ENCODE data around the gene SH3RF3.

Gene SH3RF3

DNA sequence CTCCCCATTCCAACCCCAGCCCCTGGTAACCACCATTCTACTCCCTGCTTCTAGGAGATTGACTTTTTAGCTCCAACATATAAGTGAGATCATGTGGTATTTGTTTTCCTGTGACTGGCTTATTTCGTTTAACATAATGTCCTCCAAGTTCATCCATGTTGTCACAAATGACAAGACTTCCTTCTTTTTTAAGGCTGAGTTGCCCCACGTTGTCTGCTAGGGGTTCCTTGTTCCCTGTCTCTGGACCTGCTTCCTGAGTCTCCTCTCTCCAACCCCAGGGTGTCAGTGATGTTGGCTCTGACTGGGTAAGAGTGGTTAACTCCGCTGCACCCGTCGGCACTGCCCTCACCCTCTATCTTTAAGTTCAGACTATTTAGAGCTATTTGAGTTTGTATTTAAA is 175.2 kb downstream of the SH3RF3 start:
- Histone ChIP-seq H3K4me1 (ENCODE audit: control insufficient read depth, low read depth, low read length) (no peaks in the 10 kb centered on the region), H3K79me2 (ENCODE audit: control insufficient read depth, insufficient read depth, low read length) (no peaks in the 10 kb centered on the region), H2BK5ac (ENCODE audit: low read length) (no peak overlapping the region), H3K4me2 (ENCODE audit: low read length) (no peak overlapping the region), H2AK5ac (ENCODE audit: low read length) (no peak overlapping the region), H2BK15ac (replicated peaks; ENCODE audit: low read depth) (no peak overlapping the region), H3K4me3 (ENCODE audit: low read length) (no peak overlapping the region), H3K23ac (ENCODE audit: low read length) (no peak overlapping the region), H3K27ac (ENCODE audit: low read depth, low read length) (no peak overlapping the region), H3K18ac (ENCODE audit: low read length) (no peak overlapping the region), H3K27me3 (ENCODE audit: insufficient read depth, low read length, poor library complexity) (no peaks in the 10 kb centered on the region), H4K8ac (ENCODE audit: low read depth, low read length) (no peak overlapping the region), H3K79me1 (ENCODE audit: low read length) (no peaks in the 10 kb centered on the region), H2BK120ac (ENCODE audit: low read depth, low read length) (no peak overlapping the region), H3K56ac (ENCODE audit: low read length) (no peak overlapping the region), H3K4ac (ENCODE audit: low read depth, low read length) (no peak overlapping the region), H3K36me3 (ENCODE audit: control insufficient read depth, insufficient read depth, low read length) (no peaks in the 10 kb centered on the region), H4K5ac (ENCODE audit: low read length) (no peak overlapping the region), H3K9ac (ENCODE audit: low read length) (no peak overlapping the region)
- no peak for DNase-seq
- WGBS (ENCODE audit: extremely low coverage, insufficient coverage, low lambda C conversion rate), result no CpG with 5 or more reads among the region's 5 CpGs

DNA sequence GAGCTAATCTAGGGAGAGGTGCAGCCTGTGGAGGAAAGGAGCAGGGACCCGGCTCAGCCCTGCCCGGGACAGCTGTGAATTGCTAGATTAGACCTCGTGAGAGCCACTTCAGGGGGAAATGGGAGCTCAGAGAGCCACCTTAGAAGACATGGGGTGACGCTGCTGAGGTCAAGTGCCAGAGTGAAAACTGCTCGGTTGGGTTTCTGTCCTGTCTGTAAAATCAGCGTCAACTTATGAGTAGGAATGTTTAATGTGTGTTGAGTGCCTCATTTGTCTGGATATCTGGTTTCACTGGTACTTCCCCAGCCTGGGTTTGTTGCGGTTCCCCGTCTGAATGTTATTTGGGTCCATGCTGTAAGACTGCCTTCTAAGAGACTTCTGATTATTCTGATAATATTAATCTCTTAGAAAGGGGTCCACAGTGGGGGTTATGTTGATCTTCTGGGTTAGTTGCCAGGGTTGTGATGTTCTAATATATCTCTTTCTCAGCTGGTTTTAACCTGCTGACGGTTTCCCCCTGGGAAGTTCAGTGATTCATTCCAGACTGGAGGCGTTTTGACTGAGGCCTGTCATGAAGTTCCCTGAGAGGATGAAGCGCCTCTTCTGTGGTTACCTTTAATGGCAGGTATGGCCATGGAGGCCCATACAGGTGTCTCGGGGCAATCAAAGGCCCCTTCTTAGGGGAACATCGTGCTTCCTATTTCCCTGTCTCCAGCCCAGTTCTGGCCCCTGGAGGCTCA is 175.9 kb downstream of the SH3RF3 start:
- Histone ChIP-seq H3K4ac (ENCODE audit: low read depth, low read length) (no peak overlapping the region), H3K36me3 (ENCODE audit: control insufficient read depth, insufficient read depth, low read length) (no peaks in the 10 kb centered on the region), H2AK5ac (ENCODE audit: low read length) (no peak overlapping the region), H2BK120ac (ENCODE audit: low read depth, low read length) (no peak overlapping the region), H3K4me1 (ENCODE audit: control insufficient read depth, low read depth, low read length) (no peaks in the 10 kb centered on the region), H3K23ac (ENCODE audit: low read length) (no peak overlapping the region), H3K18ac (ENCODE audit: low read length) (no peak overlapping the region), H4K5ac (ENCODE audit: low read length) (no peak overlapping the region), H3K4me3 (ENCODE audit: low read length) (no peak overlapping the region), H3K56ac (ENCODE audit: low read length) (no peak overlapping the region), H3K27ac (ENCODE audit: low read depth, low read length) (no peak overlapping the region), H2BK5ac (ENCODE audit: low read length) (no peak overlapping the region), H3K27me3 (ENCODE audit: insufficient read depth, low read length, poor library complexity) (no peaks in the 10 kb centered on the region), H3K9ac (ENCODE audit: low read length) (no peak overlapping the region), H4K8ac (ENCODE audit: low read depth, low read length) (no peak overlapping the region), H2BK15ac (replicated peaks; ENCODE audit: low read depth) (no peak overlapping the region), H3K4me2 (ENCODE audit: low read length) (no peak overlapping the region), H3K79me2 (ENCODE audit: control insufficient read depth, insufficient read depth, low read length) (no peaks in the 10 kb centered on the region), H3K79me1 (ENCODE audit: low read length) (no peaks in the 10 kb centered on the region)
- DNase-seq, result no peak
- WGBS (ENCODE audit: extremely low coverage, insufficient coverage, low lambda C conversion rate), result no CpG with 5 or more reads among the region's 13 CpGs

DNA sequence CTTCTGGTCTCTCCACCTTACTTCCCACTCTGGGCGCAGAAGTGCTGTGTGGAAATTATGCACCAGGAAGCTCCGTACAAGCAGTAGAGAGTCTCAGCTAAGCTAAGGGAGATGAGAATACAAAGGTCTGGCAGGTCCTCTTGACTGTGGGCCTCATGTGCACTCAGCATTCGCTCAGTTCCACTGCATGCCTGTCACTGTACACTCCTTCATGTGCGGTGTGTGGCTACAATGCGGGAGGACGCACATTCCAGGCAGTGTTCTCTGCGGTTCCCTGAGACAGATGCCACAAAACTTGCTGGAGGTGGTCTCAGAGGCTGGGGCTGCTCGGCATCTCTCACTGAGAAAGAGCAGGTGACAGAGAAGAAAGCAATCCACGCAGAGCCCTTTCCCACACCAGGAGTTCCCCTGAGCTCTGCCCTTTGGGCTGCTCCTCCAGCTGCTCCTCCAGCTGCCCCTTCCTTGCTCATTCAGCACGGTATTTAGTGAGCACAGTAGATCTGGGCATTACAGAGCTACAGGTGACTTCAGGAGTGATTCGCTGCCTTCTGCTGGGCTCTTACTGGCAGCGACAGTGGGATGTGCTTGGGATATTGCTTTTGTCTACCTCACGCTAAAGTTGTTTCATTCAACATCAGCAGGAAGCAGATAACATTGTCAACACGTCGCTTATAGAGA is 176.6 kb downstream of the SH3RF3 start:
- Histone ChIP-seq H3K4me2 (ENCODE audit: low read length) (no peak overlapping the region), H3K18ac (ENCODE audit: low read length) (no peak overlapping the region), H2AK5ac (ENCODE audit: low read length) (no peak overlapping the region), H3K56ac (ENCODE audit: low read length) (no peak overlapping the region), H3K27ac (ENCODE audit: low read depth, low read length) (no peak overlapping the region), H3K9ac (ENCODE audit: low read length) (no peak overlapping the region), H2BK5ac (ENCODE audit: low read length) (no peak overlapping the region), H3K4me1 (ENCODE audit: control insufficient read depth, low read depth, low read length) (no peaks in the 10 kb centered on the region), H4K5ac (ENCODE audit: low read length) (no peak overlapping the region), H3K79me2 (ENCODE audit: control insufficient read depth, insufficient read depth, low read length) (no peaks in the 10 kb centered on the region), H4K8ac (ENCODE audit: low read depth, low read length) (no peak overlapping the region), H3K4ac (ENCODE audit: low read depth, low read length) (no peak overlapping the region), H3K27me3 (ENCODE audit: insufficient read depth, low read length, poor library complexity) (no peaks in the 10 kb centered on the region), H3K79me1 (ENCODE audit: low read length) (no peaks in the 10 kb centered on the region), H2BK120ac (ENCODE audit: low read depth, low read length) (no peak overlapping the region), H3K23ac (ENCODE audit: low read length) (peak overlapping the region; percentile 45), H3K4me3 (ENCODE audit: low read length) (no peak overlapping the region), H3K36me3 (ENCODE audit: control insufficient read depth, insufficient read depth, low read length) (no peaks in the 10 kb centered on the region), H2BK15ac (replicated peaks; ENCODE audit: low read depth) (no peak overlapping the region)
- DNase-seq, result no peak
- no CpG with 5 or more reads among the region's 15 CpGs for WGBS (ENCODE audit: extremely low coverage, insufficient coverage, low lambda C conversion rate)

DNA sequence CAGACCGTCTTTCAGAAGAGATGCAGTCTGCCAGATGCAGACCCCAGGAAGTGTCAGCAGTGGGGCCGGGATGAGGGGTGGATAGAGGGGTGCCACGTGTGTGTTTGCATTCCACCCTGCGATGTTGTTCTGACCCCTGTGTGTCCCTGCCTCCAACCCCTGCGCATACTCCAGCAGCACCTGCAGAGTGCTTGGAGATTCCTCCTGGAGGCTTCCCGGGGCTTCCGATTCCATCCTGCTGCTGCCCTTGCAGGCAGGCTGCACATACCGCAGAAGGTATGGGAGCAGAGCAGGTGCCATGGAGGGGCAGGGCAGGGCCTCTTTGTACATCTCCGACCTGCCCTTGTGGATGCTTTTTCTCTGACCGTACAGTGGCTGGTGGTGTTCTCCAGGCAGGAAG is 177.2 kb downstream of the SH3RF3 start:
- H3K18ac ChIP-seq (ENCODE audit: low read length), result no peak overlapping the region
- no peaks in the 10 kb centered on the region for H3K36me3 ChIP-seq (ENCODE audit: control insufficient read depth, insufficient read depth, low read length)
- H3K27ac ChIP-seq (ENCODE audit: low read depth, low read length), result no peak overlapping the region
- H3K56ac ChIP-seq (ENCODE audit: low read length), result no peak overlapping the region
- H3K4me2 ChIP-seq (ENCODE audit: low read length), result no peak overlapping the region
- no peaks in the 10 kb centered on the region for H3K4me1 ChIP-seq (ENCODE audit: control insufficient read depth, low read depth, low read length)
- no peak for DNase-seq
- H2BK5ac ChIP-seq (ENCODE audit: low read length), result no peak overlapping the region
- no peak overlapping the region for H4K5ac ChIP-seq (ENCODE audit: low read length)
- no peaks in the 10 kb centered on the region for H3K27me3 ChIP-seq (ENCODE audit: insufficient read depth, low read length, poor library complexity)
- H3K9ac ChIP-seq (ENCODE audit: low read length), result no peak overlapping the region
- no CpG with 5 or more reads among the region's 10 CpGs for WGBS (ENCODE audit: extremely low coverage, insufficient coverage, low lambda C conversion rate)
- no peak overlapping the region for H2BK15ac ChIP-seq (replicated peaks; ENCODE audit: low read depth)
- no peak overlapping the region for H2BK120ac ChIP-seq (ENCODE audit: low read depth, low read length)
- H3K79me1 ChIP-seq (ENCODE audit: low read length), result no peaks in the 10 kb centered on the region
- H2AK5ac ChIP-seq (ENCODE audit: low read length), result no peak overlapping the region
- no peak overlapping the region for H3K4me3 ChIP-seq (ENCODE audit: low read length)
- no peaks in the 10 kb centered on the region for H3K79me2 ChIP-seq (ENCODE audit: control insufficient read depth, insufficient read depth, low read length)
- H3K4ac ChIP-seq (ENCODE audit: low read depth, low read length), result no peak overlapping the region
- no peak overlapping the region for H4K8ac ChIP-seq (ENCODE audit: low read depth, low read length)
- H3K23ac ChIP-seq (ENCODE audit: low read length), result no peak overlapping the region

DNA sequence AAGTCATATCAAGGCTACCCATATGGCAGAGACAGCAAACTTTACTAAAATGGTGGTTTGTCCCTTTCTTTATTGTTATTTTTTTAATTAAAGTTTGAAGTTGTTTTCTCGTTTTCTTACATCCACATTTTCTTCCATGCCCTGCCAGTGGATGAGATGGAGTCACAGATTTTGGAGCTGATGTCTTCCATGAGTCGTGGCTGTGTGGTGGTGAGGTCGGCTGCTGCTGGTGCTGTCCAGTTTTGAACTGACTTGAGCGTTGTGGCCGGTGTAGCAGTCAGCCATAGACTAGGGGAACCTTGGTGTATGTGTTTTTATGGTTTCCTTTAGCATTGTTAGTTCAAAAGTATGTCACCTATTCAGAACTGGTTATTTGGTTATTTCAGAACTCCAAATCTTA is 182.8 kb downstream of the SH3RF3 start:
- no peak for DNase-seq
- Histone ChIP-seq H2BK120ac (ENCODE audit: low read depth, low read length) (no peak overlapping the region), H3K4me1 (ENCODE audit: control insufficient read depth, low read depth, low read length) (no peaks in the 10 kb centered on the region), H4K5ac (ENCODE audit: low read length) (no peak overlapping the region), H3K36me3 (ENCODE audit: control insufficient read depth, insufficient read depth, low read length) (no peaks in the 10 kb centered on the region), H2BK15ac (replicated peaks; ENCODE audit: low read depth) (no peak overlapping the region), H3K4me2 (ENCODE audit: low read length) (no peak overlapping the region), H3K79me2 (ENCODE audit: control insufficient read depth, insufficient read depth, low read length) (no peaks in the 10 kb centered on the region), H2BK5ac (ENCODE audit: low read length) (no peak overlapping the region), H3K4ac (ENCODE audit: low read depth, low read length) (no peak overlapping the region), H3K56ac (ENCODE audit: low read length) (no peak overlapping the region), H3K27me3 (ENCODE audit: insufficient read depth, low read length, poor library complexity) (no peaks in the 10 kb centered on the region), H3K79me1 (ENCODE audit: low read length) (no peaks in the 10 kb centered on the region), H3K4me3 (ENCODE audit: low read length) (no peak overlapping the region), H4K8ac (ENCODE audit: low read depth, low read length) (no peak overlapping the region), H2AK5ac (ENCODE audit: low read length) (no peak overlapping the region), H3K27ac (ENCODE audit: low read depth, low read length) (no peak overlapping the region), H3K9ac (ENCODE audit: low read length) (no peak overlapping the region), H3K23ac (ENCODE audit: low read length) (no peak overlapping the region), H3K18ac (ENCODE audit: low read length) (no peak overlapping the region)
- no CpG with 5 or more reads among the region's 5 CpGs for WGBS (ENCODE audit: extremely low coverage, insufficient coverage, low lambda C conversion rate)

All from mesendoderm (in vitro differentiated cells).